Measurements from ENCODE around the gene TMEM229A.
"Not testable (repeated sequence)": the region's sequence is repeated elsewhere in the genome, so short reads cannot be mapped to it uniquely, and the experiment has no call there.

Gene TMEM229A

DNA sequence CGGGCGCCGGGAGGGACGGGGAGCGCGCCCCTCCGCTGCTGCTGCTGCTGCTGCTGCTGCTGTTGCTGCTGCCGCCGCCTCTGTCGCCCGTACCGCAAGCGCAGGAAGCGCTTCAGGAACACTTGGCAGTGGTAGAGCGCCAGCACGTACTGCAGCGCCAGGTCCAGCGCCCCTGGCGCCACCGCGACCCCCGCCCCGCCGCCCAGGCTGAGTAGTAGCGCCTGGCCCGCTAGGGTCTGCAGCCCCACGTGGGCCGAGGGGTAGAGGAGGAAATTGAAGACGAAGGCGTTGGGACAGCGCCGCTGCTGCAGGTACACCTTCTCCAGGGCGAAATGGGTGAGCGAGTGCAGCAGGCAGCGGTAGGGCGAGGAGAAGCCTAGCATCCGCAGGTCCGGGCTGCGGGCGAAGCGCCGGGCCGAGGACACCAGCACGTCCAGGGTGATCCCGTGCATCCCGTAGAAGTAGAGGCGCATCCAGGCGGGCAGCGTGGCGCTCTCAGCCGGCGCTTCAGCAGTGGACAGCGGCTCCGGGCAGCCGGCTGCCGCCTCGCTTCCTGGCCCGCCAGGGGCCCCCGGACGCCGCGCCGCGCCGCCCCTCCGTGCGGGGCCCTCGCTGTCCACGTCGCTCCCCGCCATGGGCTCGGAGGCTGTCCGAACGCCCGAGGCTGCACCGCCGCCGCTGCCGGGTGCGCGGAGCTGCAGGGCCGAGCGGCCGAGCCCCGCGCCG is at the start of gene TMEM229A:
TSS of gene TMEM229A (minus strand) at position 699 of the 726 bp plus-strand sequence. CDS start at position 635, 64 bp downstream.
- DNase-seq: no peak

DNA sequence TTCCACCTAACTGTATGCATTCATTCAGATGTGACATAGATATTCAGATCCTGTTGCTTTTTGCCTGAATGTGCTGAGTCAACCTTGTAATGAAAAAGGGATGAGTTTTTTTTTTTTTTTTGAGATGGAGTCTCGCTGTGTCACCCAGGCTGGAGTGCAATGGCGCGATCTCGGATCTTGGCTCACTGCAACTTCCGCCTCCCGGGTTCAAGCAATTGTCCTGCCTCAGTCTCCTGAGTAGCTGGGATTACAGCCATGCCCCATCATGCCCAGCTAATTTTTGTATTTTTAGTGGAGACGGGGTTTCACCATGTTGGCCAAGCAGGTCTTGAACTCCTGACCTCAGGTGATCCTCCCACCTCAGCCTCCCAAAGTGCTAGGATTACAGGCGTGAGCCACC is 49.4 kb upstream of the TMEM229A start:
- not testable (repeated sequence) for DNase-seq

DNA sequence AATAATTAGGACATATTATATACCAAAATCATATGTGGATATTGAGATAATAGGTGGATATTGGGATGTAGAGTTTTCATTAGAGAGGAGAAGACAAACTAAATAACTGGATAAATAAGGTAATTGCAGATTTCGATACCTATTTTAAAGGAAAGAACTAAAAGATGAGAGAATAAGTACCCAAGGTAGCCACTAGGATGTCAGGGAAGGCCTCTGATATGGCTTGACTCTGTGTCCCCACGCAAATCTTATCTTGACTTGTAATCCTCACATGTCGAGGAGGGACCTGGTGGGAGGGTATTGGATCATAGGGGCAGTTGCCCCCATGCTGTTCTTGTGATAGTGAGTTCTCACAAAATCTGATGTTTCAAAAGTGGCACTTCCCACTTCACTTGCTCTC is 44.7 kb upstream of the TMEM229A start:
- DNase-seq: no peak

DNA sequence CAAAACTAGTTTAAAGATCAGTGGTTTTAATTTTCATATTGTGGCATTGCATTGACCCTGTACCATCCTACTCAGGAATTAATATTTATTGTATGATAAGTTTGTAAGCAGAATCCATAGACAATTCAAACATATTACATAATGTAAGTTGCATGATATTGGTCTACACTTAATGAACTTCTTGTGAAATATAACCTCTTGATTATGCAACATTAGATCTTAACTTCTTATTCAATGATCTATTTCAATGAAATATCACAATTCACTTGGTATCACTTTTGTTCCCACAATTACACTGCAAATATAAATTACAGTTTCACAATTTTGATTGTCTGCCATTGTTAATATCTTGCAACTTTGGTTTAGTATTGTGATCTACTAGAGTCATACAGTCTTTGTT is 44.0 kb upstream of the TMEM229A start:
- DNase-seq: no peak

DNA sequence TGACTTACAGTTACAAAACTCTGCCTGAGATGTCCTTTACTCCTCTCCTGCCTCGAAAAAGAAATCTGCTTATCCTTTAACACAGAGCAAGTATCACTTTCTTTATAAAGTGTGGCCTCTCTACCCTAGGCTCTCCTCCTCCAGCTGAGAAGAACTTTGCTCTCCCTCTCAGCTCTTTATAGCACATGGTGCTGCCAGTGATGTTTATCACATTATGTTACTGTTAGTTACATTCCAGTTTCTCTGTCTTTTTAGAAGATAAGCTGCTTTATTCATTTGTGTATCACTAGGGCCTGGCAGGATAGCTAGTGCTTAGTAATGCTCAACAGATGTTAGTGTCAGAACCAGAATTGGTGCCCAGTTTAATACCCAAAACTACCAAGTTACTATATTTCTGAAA is 41.1 kb upstream of the TMEM229A start:
- DNase-seq: no peak

DNA sequence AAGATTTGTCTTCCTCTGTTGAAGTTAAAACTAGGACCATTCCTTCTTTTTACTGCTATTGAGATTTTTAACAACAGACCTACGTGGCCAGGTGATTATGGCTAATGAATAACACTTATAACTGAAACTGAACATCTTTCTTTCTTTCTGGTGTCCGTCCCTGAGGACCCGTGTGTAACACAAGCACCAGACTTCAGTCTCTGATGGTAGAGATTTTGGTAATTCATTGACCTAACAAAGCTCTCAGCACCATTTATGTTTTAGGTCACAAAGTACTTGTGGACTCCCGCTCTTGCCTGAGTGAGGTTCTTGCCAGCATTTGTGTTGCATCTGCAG is 40.4 kb upstream of the TMEM229A start:
- no peak for DNase-seq

DNA sequence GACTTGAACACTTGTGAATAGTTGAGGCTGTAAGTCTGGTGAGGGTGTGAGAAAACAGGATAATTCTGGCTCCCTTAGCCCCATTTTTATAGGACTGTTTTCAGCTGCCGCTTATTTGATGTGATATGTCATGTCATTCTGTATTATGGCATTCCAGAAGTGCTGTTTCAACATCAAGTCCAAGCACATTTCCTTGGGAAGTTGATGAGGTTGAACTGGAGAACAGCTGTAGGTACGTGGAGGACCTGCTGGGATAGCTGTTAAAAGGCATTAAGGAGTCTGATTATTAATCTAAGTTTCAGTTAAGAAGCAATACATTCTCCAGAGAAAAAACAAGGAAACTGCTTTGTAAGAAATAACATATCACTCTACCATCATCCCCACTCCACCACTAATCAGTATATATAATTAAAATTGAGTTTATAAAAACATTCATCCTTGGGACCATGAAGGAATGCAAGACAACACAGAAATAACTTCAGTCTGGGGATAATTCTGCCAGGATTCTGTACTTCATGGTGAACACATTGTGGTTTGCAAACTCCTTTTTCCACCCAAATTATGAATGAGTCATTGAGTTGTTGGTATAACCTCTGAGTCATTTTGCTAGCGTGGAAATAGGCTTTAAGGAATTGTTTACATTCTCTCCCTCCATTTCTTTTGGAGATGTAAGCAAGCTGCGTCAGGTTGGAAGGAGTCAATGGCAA is 39.9 kb upstream of the TMEM229A start:
- no peak for DNase-seq

DNA sequence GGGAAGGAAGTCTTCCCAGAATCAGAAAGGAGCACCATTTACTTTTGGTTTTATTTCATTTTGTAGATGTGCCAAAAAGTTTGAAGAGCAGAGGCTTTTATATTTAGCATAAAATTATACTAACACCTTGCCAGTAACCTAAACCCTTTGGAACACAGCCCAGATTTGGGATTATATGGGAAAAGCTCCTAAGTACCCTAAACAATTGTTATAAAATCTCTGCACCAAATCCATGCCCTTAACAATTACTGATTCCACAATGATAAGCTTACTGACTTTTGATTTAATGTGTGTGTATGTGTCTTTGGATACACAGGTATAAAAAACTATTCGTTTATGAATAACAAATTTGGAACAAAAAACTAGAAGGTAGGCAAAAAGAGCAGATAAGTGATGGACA is 39.0 kb upstream of the TMEM229A start:
- no peak for DNase-seq

DNA sequence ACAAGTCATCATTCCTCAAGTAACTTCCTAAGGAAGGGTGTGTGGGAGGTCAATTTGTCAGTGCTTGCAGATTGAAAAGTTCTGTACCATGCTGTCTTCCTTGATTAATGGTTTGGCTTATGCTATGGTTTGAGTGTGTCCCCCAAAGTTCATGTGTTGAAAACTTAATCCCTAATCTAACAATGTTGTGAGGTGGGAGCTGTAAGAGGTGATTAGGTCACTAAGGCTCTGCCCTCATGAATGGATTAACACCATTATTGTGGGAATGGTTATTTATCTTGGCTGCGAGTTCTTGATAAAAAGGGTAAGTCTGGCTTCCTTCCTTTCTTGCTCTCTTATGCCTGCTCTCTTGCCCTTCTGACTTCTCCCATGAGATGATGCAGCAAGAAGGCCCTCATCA is 29.3 kb upstream of the TMEM229A start:
- no peak for DNase-seq

DNA sequence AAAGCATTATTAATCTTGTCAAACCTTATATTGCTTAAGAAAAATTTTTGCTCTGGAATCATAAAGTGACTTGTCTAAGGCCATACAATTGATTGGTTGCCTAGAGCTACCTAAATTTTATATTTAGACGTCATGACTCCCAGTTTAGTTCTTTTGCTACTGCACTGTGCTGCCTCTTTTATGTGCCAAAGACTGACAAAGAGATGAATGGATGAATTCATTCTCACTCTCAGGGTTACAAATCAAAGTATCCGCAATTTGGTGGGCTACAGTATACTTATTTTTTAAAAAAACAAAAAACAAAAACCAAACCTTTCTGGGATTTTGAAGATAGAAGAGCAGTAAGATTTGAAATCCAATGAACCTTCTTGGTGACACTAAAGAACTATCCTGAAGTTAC is 27.7 kb upstream of the TMEM229A start:
- no peak for DNase-seq

DNA sequence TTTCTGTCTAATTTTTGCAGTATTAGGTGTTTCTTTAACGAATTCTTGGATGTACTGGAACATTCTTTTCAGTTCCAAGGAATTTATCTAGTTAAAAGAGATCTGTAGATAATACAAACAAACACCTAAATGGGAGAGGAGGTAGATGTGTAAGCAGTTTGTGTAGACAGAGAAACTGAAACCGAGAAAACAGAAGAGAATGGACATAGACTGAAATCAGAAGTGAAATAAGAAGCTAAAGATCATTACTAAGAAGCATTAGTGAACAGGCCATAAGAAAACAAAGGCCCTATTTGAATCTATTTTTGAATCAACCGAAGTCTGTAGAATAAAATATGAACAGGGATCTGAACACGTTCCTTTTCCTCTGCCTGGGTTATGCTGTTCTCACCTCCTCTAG is 26.5 kb upstream of the TMEM229A start:
- DNase-seq: no peak

DNA sequence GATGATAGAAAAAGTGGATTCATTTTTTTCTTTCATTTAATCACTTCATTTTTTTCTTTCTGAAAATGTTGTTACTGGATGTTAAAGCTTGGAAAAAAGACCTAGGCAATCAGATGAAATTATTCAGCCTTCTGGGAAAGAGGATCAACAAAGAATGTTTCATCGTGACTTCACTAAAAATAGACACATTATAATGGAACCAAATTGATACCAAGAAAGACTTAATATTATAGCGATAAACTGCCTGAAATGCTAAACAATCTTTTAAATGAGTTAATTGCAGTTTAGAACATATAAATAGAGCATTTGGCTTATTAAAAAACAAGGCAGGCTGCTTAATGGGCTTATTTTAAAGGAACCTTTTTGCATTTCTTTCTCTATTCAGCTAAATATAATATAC is 25.6 kb upstream of the TMEM229A start:
- DNase-seq: no peak

DNA sequence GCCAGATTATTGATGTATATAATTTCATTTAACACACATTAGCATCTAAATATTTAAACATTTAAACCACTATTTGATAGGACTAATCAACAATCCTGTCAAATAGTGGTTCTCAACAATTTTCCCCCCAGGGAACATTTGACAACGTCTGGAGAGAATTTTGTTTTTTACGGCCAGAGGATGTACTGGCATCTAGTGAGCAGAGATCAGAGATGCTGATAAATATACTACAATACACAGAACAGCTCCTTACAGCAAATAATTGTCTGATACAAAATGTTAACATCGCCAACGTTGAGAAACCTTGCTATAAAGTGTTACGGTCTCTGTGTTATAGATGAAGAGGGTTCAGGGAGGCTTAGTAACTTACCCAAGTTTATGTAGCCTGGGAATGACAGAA is 25.0 kb upstream of the TMEM229A start:
- no peak for DNase-seq

DNA sequence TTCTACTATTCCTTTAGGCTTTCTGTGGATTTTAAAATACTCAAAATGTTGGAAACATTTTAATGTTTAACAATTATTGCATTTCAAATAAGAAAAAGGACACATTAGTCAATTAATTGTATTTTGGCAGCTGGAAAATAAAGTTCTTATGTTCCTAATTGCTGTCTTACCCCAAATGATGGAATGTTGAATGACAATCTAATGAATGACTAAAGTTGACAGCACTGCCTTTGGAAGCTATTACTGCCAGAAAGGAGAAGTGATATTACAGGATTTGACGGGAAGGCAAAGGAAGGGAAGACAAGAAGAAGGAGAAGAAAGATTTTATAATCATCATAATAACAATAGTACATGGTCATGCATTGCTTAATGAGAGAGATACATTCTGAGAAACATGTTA is 23.4 kb upstream of the TMEM229A start:
- DNase-seq: no peak

DNA sequence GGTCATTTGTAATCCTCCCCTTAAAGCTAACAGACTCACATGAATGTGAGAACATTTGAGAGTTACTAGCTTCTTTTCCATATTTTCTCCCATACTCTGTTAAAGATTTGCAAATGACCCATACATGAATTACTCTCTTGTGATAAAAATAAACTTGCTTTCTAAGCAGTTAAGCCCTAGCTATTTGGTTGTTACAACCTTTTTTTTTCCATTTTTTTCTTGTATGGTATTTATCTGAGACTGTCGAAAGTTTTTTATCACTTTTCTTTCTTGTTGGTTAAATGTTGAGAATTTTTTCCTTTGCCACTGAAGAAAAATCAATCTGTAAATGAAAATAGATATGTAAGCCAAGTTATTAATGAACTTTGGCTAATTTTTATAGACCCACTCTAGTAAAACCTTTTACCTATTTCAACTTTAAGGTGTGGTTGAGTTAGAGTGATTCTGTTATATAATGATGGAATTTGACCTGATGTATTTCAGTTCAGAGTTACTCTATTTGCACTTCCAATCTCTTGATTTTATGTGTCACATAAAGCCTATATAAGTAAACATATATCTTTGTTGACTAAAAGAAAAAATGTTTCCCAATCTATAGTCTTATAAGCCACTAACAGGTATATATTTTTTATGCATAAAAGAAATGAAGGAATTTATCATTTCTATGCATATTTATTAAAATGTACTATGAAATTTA is 19.0 kb upstream of the TMEM229A start:
- DNase-seq: no peak

DNA sequence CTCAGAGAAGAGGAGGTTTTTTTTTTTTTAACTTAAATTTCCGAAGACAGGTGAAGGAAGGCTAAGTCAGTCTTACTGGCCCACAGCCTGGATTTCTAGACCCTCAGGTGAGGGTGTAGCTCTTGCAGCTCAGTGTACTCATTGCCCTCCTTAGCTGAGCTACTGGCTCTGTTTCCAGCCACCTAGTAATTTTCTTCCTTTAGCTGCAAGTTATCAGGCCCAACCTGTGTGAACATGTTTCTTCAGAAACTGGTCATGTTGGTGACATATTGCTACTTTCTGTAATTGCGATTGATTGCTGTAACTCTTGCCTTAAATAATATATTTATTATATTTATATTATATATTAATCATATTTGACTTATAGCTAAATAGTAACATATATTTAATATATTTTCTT is 10.0 kb upstream of the TMEM229A start:
- DNase-seq: no peak

DNA sequence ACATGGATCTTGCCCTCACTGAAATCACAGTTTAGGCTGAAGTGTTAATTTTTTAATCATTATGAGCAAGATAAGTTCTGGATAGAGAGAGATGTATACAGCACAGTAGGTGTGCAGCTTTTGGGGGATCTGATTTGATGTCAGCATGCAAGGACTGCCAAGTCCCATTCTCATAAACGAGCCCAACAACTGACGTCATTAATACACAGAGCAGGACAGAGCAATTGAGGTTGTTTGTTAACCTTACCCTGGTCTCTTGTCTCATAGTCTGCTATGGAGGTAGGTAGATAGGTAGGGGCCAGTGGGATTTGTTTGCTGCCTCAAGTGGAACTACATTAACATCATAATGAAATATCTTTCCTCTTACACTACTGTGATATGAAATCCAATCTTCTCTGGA is 8.6 kb upstream of the TMEM229A start:
- DNase-seq: no peak

DNA sequence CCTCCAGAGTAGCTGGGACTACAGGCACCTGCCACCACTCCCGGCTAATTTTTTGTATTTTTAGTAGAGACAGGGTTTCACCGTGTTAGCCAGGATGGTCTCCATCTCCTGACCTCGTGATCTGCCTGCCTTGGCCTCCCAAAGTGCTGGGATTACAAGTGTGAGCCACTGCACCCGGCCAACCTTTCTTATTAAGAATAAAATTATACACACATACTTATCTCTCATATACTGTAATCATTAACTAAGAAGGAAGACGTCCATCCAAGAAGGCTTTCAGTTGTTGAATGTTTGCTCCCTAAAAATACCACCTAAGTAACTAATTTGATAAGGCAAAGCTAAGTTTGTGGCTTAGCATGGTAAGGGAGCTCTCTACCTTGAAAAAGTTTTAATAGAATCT is 5.0 kb upstream of the TMEM229A start:
- DNase-seq: not testable (repeated sequence)

DNA sequence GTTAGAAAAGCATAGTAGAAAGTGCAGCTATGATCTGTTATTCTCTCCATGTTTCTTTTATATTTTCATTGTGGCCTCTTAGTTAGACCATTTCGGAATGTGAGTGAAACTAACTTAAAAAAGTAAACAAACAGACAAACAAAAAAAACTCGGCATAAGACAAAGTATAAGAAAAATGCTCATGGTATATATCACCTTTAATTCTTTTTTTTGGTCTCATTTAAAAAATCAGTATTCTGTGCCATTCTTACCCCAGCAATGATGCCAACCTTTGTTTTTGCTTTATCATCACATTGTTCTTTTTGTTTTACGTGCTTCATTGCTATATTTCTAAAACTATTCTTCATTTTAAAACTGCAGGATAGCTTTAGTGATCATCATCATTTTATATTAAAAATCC is 2.8 kb upstream of the TMEM229A start:
- DNase-seq: no peak

DNA sequence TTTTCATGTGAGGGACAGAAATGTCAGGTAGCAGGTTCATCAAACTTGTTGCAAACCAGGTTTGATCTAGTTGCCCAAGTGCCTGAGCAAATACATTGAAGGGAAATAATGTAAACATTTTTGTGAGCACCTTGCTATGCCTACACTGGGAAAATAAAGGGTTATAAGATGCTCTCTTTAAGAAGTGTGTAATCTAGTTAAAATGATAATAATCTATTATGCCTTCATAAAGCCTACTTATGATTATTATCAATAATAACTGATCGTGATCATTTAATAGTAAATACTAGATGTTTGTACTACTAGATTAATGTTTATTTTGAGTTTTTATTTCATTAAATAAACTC is 1.9 kb upstream of the TMEM229A start:
- DNase-seq: no peak

DNA sequence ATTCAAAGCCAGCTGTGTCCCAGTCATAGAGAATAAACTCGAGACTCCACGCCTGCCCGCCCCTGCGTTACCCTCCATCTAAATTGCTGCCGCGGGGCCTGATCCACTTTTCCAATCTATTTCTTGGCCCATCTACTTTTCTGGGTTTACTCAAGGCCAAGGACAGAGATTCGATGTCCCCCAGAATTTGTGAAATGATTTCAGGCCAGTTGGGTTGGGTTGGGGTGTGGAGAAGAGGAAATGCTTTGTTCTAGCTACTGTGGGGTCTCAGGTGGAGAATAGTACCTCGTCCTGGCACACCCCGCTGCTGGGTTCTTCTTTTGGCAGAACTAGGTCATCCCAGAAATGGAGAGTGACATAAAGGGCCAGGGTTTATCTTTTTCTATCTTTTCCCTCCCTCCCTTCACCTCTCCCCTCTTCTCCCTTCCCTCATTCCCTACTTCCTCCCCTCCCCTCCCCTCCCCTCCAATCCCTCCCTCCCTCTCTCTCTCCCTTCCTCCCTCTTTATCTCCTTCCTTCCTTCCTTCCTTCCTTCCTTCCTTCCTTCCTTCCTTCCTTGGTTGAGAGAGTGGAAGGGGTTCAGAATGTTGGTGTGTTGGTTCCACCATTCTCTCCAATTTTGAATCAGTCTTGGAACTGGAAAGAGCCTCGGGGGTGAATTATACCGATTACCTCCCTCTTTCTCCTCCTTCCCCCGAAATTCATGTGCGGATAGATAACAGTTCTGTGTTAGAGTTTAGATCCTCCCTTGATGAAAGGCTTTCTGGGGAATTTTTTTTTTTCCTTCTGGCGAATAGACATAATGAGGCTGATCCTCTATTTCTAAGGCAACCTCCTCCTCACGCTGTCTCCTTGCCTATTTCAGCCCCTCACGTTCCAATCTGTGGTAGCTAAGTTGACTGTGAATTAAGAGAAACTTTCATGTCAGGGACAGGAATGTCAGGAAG is 1.2 kb upstream of the TMEM229A start:
- DNase-seq: no peak

DNA sequence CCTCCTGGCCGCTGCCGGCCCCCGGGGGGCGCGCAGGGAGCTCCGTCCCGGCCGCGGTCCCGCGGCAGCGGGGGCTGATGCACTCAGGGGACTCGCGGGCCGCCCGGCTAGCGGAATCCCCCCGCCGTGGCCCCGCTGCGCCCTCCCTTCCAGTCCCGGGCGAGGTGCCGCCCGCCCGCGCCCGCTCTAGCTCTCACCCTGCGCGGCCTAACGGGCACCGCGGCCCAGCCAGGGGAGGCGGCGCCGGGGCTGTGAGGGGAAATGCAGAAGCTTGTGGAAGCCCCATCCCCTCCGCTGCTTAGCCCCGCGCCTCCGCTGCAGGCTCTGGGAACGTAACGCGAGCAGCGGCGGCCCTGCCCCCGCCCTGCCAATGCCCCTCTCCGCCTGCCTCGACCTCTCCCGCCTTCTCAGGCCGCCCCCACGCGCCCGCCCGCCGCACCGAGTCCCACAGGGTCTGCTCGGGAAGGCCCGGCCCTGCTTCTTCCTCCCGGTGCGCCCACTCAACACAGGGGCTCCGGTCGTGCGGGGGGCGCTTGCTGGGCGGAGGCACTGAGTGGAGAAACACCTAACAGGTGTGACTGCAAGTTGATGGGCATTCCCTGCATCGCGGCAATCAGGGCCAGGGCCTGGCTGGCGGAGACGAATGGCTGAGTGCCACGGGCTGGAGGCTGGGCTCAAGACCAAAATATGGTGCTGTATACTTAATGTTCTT is 384 bp upstream of the TMEM229A start:
- peak in 1 of 2 experiments; percentile 32 for DNase-seq

DNA sequence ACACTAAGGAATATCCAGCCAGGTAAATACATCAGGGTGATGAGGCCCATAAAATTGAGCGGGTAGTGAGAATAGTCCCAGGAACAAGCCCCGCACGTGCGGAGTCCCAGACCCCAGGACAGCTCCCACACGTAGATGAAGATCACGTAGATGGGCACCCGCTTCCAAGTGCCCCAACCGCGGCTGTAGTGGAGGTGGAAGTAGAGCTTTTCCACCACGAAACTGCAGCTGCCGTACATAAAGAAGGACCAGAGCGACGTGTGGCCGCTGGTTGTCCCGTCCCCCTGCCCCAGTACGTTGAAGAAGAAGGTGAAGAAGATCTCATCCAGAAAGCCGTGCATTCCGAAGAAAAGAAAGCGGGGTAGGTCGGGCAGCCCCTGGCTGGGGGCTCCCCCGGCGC is 948 bp downstream of the TMEM229A start:
- no peak for DNase-seq

All from cerebellar nuclear complex (tissue), 1 donor.